NCI-H2196 (cell line): ENCODE measurements around the gene CCDC157.

Source experiments
- DNase-seq: peaks from one replicate; lab custom pipeline; 2025; ENCODE audit not compliant: unreplicated experiment; lab: John Stamatoyannopoulos, UW

The CCDC157 gene

GRCh38 chr22:30356449-30357235 is at the start of gene CCDC157, which contains the start of gene SF3A1:
Gene CCDC157, plus strand, starts transcription at chr22:30357007. Its CDS starts 8,994 bp downstream, at chr22:30366001.
Gene SF3A1, minus strand, starts transcription at chr22:30356894. Its CDS starts 102 bp downstream, at chr22:30356792.
- peak; percentile 76 for DNase-seq

DNA sequence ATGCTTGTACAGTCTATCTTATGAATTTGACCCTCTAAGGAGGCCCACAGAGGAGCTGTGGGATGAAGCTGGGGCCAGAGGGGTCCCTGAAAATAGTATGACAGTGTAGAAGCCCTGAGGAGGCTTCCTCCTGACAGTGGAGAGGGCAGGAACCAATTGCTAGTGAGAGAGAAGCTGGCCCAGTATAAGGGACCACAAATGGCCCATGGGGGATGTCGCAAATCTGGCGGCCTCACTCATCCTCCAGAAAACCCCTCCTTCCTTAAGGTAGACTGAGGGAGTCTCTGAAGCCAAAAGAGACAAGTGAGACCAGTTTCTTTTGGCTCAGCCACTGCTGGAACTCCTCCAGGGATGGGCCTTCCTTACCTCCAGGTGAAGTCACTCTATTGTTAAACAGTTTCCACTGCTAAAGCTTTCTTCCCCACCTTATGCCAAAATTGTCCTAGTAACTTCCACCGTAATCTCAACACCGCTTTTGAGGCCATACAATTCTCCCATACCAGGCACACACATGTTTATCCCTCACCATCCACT is 49.7 kb upstream of the CCDC157 start:
- no peak for DNase-seq

- no peak for DNase-seq
These were observed 48.7 kb upstream of the CCDC157 start for GRCh38 chr22:30308093-30308492.

- DNase-seq = no peak
These were observed 48.1 kb upstream of the CCDC157 start for GRCh38 chr22:30308518-30309230.

DNA sequence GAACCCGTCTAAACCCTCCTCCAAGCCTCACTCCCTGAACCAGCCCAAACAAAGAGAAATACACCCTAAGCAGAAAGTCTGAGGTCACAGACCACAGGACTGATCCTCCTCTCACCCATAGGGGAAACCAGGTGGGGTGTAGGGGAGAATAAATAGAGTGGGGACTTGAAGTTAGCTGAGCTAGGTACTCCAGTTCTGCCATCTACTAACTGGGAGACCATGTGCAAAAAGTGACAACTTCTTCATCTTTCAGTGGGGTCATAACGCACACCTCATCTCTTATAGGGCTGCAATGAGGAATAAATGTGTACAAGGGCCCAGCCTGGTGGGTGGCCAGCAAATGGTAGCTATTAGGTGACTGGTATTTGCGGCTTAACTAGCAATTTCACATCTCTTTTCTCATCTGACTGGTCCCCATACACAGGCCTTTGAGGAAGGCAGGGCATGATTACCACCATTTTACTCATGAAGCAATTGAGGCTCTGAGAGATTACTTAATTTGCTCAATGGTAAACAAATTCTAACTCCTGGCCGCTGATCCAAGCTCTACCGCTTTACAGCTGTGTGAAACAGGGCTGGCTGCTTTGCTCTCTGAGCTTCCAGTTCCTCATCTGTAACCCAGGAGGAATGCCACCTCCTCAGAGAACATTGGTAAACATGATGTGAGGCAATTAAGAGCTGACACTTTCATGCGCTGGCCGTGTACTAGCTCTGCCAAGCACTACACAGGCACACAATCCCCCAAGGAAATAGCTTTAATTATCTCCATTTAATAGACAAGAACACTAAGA is 46.7 kb upstream of the CCDC157 start:
- no peak for DNase-seq

DNA sequence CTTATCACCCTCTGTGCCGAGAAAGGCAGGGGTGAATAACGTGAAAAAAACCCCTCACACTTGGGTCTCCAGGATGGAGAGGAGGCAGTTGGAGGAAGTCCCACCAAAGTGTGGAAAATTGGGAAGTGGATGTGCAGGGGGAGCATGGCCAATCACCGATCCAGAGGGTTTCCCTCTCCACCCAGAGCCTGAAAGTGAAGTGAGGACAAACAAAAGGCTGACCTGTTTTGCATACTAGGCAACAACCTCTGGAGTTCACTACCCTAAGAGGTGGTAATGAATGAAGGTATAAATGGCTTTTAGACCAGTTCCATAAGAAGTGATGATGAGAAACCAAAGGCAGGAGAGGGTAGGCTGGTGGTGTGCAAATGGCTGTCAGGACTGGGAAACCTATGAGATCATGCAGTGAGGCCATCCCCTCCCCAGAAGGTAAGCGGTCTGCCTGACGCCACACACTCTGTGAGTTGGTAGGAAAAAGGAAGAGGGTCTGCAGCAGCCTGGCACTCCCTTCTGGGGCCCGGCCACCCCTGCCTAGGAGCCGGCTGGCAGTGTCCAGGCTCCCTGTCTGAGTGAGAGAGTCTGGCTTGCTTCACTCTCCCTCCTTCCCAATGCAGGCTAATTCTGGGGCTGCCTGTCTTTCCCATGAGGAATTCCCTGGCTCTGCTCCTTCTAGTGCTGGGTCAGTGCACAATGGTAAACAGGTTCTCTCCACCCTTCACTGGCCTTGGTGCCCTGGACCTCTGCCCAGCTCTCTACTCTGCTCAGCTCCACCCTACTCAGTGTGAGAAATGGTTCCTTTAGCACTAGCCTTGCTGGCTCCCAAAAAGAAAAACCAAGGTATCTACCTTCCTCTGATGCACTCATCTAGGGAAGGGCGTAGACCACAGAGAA is 45.7 kb upstream of the CCDC157 start:
- peak; percentile 29 for DNase-seq

- no peak for DNase-seq
These were observed 44.8 kb upstream of the CCDC157 start for GRCh38 chr22:30312053-30312452.

- no peak for DNase-seq
These were observed 43.1 kb upstream of the CCDC157 start for GRCh38 chr22:30313527-30314363.

DNA sequence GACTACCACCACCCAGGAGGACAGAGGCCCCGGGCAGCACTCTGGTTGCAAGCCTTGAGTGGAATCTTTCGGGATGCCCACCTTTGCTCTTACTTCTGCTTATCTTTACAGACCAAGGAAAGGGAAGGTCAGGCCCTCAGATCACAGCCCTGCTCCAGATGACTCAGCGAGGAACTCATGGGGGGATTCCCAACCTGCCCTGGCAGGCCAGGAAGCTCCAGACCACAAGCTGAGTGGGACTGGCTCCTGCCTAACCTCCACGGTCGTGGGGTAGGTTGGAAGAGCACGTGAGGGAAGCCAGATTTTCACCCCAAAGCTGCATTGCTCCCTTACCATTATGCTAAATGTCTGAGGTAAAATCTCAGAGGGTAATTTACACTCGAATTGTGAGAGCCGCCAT is 41.9 kb upstream of the CCDC157 start:
- DNase-seq = no peak

- DNase-seq = no peak
These were observed 40.7 kb upstream of the CCDC157 start for GRCh38 chr22:30315962-30316576.

- no peak for DNase-seq
These were observed 39.0 kb upstream of the CCDC157 start for GRCh38 chr22:30317778-30318177.

GRCh38 chr22:30318799-30319419 is 37.9 kb upstream of the CCDC157 start:
- DNase-seq = no peak

DNA sequence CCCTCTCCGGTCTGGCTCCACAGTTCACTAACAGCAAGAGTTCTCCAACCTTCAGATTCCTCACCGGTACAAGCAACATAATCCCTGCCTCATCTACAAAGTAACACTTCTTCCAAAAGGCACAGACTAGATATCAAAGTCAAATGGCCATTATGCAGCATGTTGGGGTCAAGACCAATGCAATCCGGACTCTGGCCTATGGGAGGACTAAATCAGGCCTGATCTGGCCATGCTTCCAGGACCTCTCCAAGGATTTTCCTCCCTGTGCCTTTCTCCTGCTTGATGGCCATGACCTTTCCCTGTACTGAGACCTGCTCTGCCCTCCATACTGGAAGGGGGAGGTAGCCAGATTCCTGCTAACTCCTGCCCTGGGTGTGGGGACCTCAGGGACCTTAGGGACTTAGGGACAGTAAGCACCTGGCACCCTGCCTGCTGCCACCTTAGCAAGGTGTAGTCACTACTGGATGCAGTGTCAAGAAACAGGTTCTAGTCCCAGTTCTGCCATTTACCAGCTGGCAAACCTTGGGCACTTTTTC is 36.7 kb upstream of the CCDC157 start:
- DNase-seq = no peak

GRCh38 chr22:30321461-30321860 is 35.3 kb upstream of the CCDC157 start:
- DNase-seq = no peak

- DNase-seq = no peak
These were observed 33.6 kb upstream of the CCDC157 start for GRCh38 chr22:30323246-30323645.

- no peak for DNase-seq
These were observed 32.6 kb upstream of the CCDC157 start for GRCh38 chr22:30324014-30324730.

DNA sequence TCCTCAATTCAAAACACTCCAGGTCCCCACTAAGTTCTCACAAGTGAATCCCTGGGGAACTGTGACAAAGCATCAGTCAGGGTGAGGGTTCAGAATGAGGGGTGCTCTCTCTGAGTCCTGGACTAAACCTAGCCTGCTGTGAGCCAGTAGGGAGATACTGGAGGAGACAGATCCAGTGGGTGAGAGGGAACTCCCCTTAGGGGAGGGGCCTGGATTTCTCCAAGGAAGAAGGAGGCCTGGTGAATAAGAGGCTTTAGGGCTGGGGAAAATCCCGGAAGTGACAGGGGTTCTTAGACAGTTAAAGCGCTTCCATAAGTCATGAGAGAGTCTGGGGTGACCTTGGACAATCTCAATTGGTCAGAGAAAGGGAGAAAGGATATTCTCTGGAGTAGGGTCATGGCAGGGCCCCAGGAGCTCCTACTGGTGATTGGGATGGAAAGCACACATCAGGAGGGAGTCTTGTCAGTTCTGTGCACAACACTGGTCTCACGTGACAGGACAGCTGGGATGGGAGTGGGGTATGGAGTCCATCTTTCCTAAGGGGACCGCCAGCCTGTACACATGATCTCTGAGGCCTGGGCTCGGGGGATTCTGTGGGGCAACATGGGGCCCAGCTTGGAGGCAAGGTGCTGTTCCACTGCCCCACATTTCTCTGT is 31.6 kb upstream of the CCDC157 start:
- DNase-seq = no peak
